Measurements from ENCODE around the gene NELFCD. TPM values are rescaled to one million over a fixed set of nuclear protein-coding genes. Genes with fewer than 3 reads are reported as not detected.

The NELFCD gene, protein sequence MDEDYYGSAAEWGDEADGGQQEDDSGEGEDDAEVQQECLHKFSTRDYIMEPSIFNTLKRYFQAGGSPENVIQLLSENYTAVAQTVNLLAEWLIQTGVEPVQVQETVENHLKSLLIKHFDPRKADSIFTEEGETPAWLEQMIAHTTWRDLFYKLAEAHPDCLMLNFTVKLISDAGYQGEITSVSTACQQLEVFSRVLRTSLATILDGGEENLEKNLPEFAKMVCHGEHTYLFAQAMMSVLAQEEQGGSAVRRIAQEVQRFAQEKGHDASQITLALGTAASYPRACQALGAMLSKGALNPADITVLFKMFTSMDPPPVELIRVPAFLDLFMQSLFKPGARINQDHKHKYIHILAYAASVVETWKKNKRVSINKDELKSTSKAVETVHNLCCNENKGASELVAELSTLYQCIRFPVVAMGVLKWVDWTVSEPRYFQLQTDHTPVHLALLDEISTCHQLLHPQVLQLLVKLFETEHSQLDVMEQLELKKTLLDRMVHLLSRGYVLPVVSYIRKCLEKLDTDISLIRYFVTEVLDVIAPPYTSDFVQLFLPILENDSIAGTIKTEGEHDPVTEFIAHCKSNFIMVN
- 10 to 100 TPM; 44.7 to 63.5 (median 53.4) TPM for total RNA-seq

GRCh38 chr20:58980711-58981627, at the start of gene NELFCD:
Gene NELFCD (plus strand): TSS chr20:58981256. CDS start chr20:58981310, 54 bp downstream.
- ATAC-seq (ENCODE audit: low FRiP score) = peak; percentile 93
- TF ChIP-seq, protein P1, sequence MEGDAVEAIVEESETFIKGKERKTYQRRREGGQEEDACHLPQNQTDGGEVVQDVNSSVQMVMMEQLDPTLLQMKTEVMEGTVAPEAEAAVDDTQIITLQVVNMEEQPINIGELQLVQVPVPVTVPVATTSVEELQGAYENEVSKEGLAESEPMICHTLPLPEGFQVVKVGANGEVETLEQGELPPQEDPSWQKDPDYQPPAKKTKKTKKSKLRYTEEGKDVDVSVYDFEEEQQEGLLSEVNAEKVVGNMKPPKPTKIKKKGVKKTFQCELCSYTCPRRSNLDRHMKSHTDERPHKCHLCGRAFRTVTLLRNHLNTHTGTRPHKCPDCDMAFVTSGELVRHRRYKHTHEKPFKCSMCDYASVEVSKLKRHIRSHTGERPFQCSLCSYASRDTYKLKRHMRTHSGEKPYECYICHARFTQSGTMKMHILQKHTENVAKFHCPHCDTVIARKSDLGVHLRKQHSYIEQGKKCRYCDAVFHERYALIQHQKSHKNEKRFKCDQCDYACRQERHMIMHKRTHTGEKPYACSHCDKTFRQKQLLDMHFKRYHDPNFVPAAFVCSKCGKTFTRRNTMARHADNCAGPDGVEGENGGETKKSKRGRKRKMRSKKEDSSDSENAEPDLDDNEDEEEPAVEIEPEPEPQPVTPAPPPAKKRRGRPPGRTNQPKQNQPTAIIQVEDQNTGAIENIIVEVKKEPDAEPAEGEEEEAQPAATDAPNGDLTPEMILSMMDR (IDR thresholded peaks at IDR 0.05) = no peak
- peak; percentile 53 for DNase-seq (ENCODE audit: low spot score)

- DNase-seq (ENCODE audit: low spot score) (no peak), ATAC-seq (ENCODE audit: low FRiP score) (no peak)
- TF ChIP-seq, protein P1 (IDR thresholded peaks at IDR 0.05) = no peak
Observed at GRCh38 chr20:58932170-58932569, 48.9 kb upstream of the NELFCD start.

DNA sequence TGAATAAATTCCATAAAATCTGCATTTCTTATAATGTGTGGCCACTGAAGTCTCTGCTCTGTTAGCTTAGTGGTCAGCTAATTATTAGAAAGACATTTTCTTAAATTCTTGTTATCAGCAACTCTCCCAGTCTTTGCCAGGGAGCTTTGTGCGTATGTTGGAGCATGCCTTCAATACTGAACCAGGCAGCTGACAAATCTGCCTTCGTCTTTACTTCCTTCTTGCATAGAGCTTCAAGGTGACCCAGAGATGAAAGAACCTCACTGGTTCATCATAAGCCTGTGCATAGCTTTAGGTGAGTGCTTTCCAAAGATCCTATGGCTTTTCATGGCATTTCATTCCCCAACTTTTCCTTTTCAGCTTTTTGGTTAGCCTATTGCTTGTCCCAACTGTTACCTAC, 43.0 kb upstream of the NELFCD start:
- ATAC-seq (ENCODE audit: low FRiP score) = no peak
- TF ChIP-seq, protein P1 (IDR thresholded peaks at IDR 0.05) = no peak
- DNase-seq (ENCODE audit: low spot score) = no peak

- ATAC-seq (ENCODE audit: low FRiP score) = no peak
- DNase-seq (ENCODE audit: low spot score) = no peak
- TF ChIP-seq, protein P1 (IDR thresholded peaks at IDR 0.05) = no peak
Observed at GRCh38 chr20:58938541-58938940, 42.5 kb upstream of the NELFCD start.

DNA sequence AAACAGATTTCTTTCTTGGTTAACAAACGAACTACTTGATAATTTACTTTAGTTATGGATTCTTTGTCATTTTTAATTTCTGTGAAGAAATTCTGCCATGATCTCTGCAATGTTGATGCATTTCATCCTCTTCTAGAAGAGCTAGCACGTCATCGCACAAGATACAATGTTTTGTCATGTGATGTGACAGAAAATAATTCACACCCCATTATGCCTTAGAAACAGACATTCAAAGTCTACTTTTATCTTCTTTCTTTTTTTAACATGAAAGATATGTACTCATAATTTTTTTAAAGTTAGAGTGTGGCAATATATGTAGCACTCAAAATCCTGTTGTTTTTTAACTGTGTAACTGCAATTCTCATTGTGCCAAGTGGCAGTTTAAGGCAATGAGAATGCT, 39.6 kb upstream of the NELFCD start:
- DNase-seq (ENCODE audit: low spot score) (no peak), ATAC-seq (ENCODE audit: low FRiP score) (no peak)
- TF ChIP-seq, protein P1 (IDR thresholded peaks at IDR 0.05) = no peak

- no peak for DNase-seq (ENCODE audit: low spot score)
- no peak for ATAC-seq (ENCODE audit: low FRiP score)
- TF ChIP-seq, protein P1 (IDR thresholded peaks at IDR 0.05) = no peak
Observed at GRCh38 chr20:58942549-58942948, 38.5 kb upstream of the NELFCD start.

Data from omental fat pad (tissue), 4 donors.